HepG2 (cell line): ENCODE results near the gene IL4I1. TPM values are rescaled to one million over a fixed set of nuclear protein-coding genes. Genes with fewer than 3 reads are reported as not detected.

Experiments
- ARHGAP35 ChIP-seq: sonication (generic); formaldehyde crosslinking; IDR thresholded peaks from 2 replicates; pipeline ENCODE4 v1.9.0; 2022; ENCODE audit warnings: mild to moderate bottlenecking, inconsistent platforms, moderate library complexity, missing genetic modification reagents, borderline replicate concordance
- DNMT1 ChIP-seq: sonication (generic); formaldehyde crosslinking; IDR thresholded peaks from 2 replicates; pipeline ENCODE4 v1.5.1; 2020; ENCODE audit warnings: mild to moderate bottlenecking, missing genetic modification reagents
- GPN1 ChIP-seq: sonication (generic); formaldehyde crosslinking; IDR thresholded peaks from 2 replicates; pipeline ENCODE4 v1.5.1; 2020; ENCODE audit warnings: missing genetic modification reagents, borderline replicate concordance
- KDM5A ChIP-seq: fragments of 200-600 bp; sonication (generic); IDR thresholded peaks from 2 replicates; pipeline ENCODE4 v1.7.0; 2018; ENCODE audit warnings: antibody characterized with exemption, mild to moderate bottlenecking, low read length, borderline replicate concordance
- KLF6 ChIP-seq: IDR thresholded peaks from 2 replicates; pipeline ENCODE4 v1.8.0; 2016; ENCODE audit warnings: missing biosample characterization, missing genetic modification reagents
- MBD4 ChIP-seq: IDR thresholded peaks from 2 replicates; pipeline ENCODE4 v1.6.1; 2012; ENCODE audit warnings: low read length, inconsistent platforms, borderline replicate concordance
- NKX3-1 ChIP-seq: sonication (generic); formaldehyde crosslinking; IDR thresholded peaks from 2 replicates; pipeline ENCODE4 v1.5.0; 2020; ENCODE audit warnings: missing genetic modification reagents
- NR1H2 ChIP-seq: sonication (generic); formaldehyde crosslinking; IDR thresholded peaks from 2 replicates; pipeline ENCODE4 v1.8.1; 2022; ENCODE audit warnings: low read depth, missing genetic modification reagents, borderline replicate concordance
- RXRA ChIP-seq: sonication (generic); formaldehyde crosslinking; IDR thresholded peaks from 2 replicates; pipeline ENCODE4 v1.5.1; 2020; ENCODE audit warnings: missing genetic modification reagents
- SAP130 ChIP-seq: IDR thresholded peaks from 2 replicates; pipeline ENCODE4 v1.6.1; 2016; ENCODE audit warnings: low read depth
- SIX1 ChIP-seq: sonication (generic); formaldehyde crosslinking; IDR thresholded peaks from 2 replicates; pipeline ENCODE4 v1.4.0; 2020; ENCODE audit warnings: missing genetic modification reagents, borderline replicate concordance
- SP5 ChIP-seq: IDR thresholded peaks from 2 replicates; pipeline ENCODE4 v1.6.1; 2016; ENCODE audit warnings: low read depth, borderline replicate concordance
- ZFP37 ChIP-seq: sonication (generic); formaldehyde crosslinking; IDR thresholded peaks from 2 replicates; pipeline ENCODE4 v1.4.0; 2020; ENCODE audit warnings: missing genetic modification reagents, borderline replicate concordance
- ZNF136 ChIP-seq: sonication (generic); formaldehyde crosslinking; IDR thresholded peaks from 2 replicates; pipeline ENCODE4 v1.8.1; 2022; ENCODE audit warnings: low read depth, mild to moderate bottlenecking, moderate library complexity, missing genetic modification reagents
- ZNF274 ChIP-seq: sonication (generic); formaldehyde crosslinking; IDR thresholded peaks from 2 replicates; pipeline ENCODE4 v1.5.1; 2020; ENCODE audit warnings: mild to moderate bottlenecking, missing genetic modification reagents
- ZNF317 ChIP-seq: sonication (generic); formaldehyde crosslinking; IDR thresholded peaks from 2 replicates; pipeline ENCODE4 v1.5.0; 2020; ENCODE audit warnings: mild to moderate bottlenecking, missing genetic modification reagents
- ZNF558 ChIP-seq: sonication (generic); formaldehyde crosslinking; IDR thresholded peaks from 2 replicates; pipeline ENCODE4 v1.9.0; 2022; ENCODE audit warnings: mild to moderate bottlenecking, missing genetic modification reagents, borderline replicate concordance
- ZNF761 ChIP-seq: sonication (generic); formaldehyde crosslinking; conservative IDR thresholded peaks from 2 replicates; pipeline ENCODE4 v1.4.0; 2020; ENCODE audit warnings: mild to moderate bottlenecking, missing genetic modification reagents
- ZNF792 ChIP-seq: IDR thresholded peaks from 2 replicates; pipeline ENCODE4 v1.6.1; 2016
- ZSCAN12 ChIP-seq: sonication (generic); formaldehyde crosslinking; IDR thresholded peaks from 2 replicates; pipeline ENCODE4 v1.9.0; 2021; ENCODE audit warnings: mild to moderate bottlenecking, missing genetic modification reagents
- polyA plus RNA-seq, 8 experiments: library from polyadenylated mRNA; depleted of rRNA in 3 of 8; stranded (reverse) in 7 of 8; unstranded in 1 of 8; fragments of >200 nt; fragmentation: Illumina TruSeq in 4 of 8; extraction: Trizol in 4 of 8; gene quantifications; 2 replicates each; pipeline versions ENCODE4 v1.2.1 to v1.2.3, GENCODE V29; 2011 to 2016; ENCODE audit warnings: low read depth in 4 of 8, missing spikeins in 1 of 8, mixed read lengths in 1 of 8; ENCODE audit not compliant: insufficient read depth in 1 of 8
- total RNA-seq, 5 experiments: library from RNA; depleted of rRNA; stranded (reverse); fragments of >200 nt; fragmentation: Illumina TruSeq; extraction: Trizol; gene quantifications; 2 replicates each; pipeline ENCODE4 v1.2.3, GENCODE V29; 2016; ENCODE audit warnings: low read depth in 1 of 5
- TF ChIP-seq, protein P1 (sequence below): sonication (generic); formaldehyde crosslinking; IDR thresholded peaks from 2 replicates; pipeline ENCODE4 v1.8.1; 2023; ENCODE audit warnings: mild to moderate bottlenecking, moderate library complexity, missing genetic modification reagents
- TF ChIP-seq, protein P2 (sequence below): sonication (generic); formaldehyde crosslinking; IDR thresholded peaks from 2 replicates; pipeline ENCODE4; 2020; ENCODE audit warnings: missing genetic modification reagents, mild to moderate bottlenecking, borderline replicate concordance
- TF ChIP-seq, protein P3 (sequence below): sonication (generic); formaldehyde crosslinking; IDR thresholded peaks from 2 replicates; pipeline ENCODE4 v1.8.0; 2022; ENCODE audit warnings: missing genetic modification reagents, mild to moderate bottlenecking, inconsistent platforms, borderline replicate concordance
- TF ChIP-seq, protein P4 (sequence below): IDR thresholded peaks from 2 replicates; pipeline ENCODE4 v1.6.1; 2016; ENCODE audit warnings: missing compliant biosample characterization, missing genetic modification reagents, borderline replicate concordance

The IL4I1 gene
- total and polyA plus RNA-seq, 2 of the 13 experiments (the other 11 are each of a cell fraction or from before 2014, with no cell fraction given), result not detected

- TF ChIP-seq GPN1 (CRISPR knock-in tag) (no peak), ZNF792 (CRISPR knock-in tag) (peak; percentile 87; the same call in 1 of the 2 replicates), NKX3-1 (CRISPR knock-in tag) (peak; percentile 89), MBD4 (no peak), KLF6 (CRISPR knock-in tag) (0 out of 2 replicates have a peak, but pooled peaks have one; percentile 68), ZNF317 (CRISPR knock-in tag) (no peak), DNMT1 (CRISPR knock-in tag) (peak; percentile 27), SAP130 (CRISPR knock-in tag) (peak; percentile 68), ZNF274 (CRISPR knock-in tag) (peak; percentile 96), RXRA (CRISPR knock-in tag) (peak; percentile 61; the same call in 1 of the 2 replicates), KDM5A (no peak; the same call in 1 of the 2 replicates), ZFP37 (peak; percentile 65; the same call in 1 of the 2 replicates), ZNF761 (CRISPR knock-in tag) (peak; percentile 75; the same call in 1 of the 2 replicates), ZNF558 (CRISPR knock-in tag) (peak; percentile 97), ZNF136 (0 out of 2 replicates have a peak, but pooled peaks have one; percentile 40), ZSCAN12 (0 out of 2 replicates have a peak, but pooled peaks have one; percentile 64), ARHGAP35 (CRISPR knock-in tag) (peak; percentile 49), SP5 (CRISPR knock-in tag) (0 out of 2 replicates have a peak, but pooled peaks have one; percentile 13), NR1H2 (CRISPR knock-in tag) (no peak), SIX1 (CRISPR knock-in tag) (no peak; the same call in 1 of the 2 replicates)
- TF ChIP-seq, protein P1, sequence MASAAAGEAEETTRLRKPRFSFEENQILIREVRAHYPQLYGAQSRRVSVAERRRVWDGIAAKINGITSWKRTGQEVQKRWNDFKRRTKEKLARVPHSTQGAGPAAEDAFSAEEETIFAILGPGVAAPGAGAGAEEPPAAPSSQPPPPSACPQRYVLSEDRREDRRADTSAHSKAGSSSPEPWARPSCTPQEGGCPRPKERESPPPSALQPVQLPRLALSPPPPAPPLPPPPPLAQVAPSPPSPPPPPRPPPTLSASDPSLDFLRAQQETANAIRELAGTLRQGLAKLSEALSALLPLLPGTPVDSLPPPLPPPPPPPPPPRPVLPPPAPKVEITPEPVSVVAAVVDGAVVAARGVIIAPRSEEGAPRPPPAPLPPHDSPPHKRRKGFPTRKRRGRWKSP (CRISPR knock-in tag), result peak; percentile 92
- TF ChIP-seq, protein P2, sequence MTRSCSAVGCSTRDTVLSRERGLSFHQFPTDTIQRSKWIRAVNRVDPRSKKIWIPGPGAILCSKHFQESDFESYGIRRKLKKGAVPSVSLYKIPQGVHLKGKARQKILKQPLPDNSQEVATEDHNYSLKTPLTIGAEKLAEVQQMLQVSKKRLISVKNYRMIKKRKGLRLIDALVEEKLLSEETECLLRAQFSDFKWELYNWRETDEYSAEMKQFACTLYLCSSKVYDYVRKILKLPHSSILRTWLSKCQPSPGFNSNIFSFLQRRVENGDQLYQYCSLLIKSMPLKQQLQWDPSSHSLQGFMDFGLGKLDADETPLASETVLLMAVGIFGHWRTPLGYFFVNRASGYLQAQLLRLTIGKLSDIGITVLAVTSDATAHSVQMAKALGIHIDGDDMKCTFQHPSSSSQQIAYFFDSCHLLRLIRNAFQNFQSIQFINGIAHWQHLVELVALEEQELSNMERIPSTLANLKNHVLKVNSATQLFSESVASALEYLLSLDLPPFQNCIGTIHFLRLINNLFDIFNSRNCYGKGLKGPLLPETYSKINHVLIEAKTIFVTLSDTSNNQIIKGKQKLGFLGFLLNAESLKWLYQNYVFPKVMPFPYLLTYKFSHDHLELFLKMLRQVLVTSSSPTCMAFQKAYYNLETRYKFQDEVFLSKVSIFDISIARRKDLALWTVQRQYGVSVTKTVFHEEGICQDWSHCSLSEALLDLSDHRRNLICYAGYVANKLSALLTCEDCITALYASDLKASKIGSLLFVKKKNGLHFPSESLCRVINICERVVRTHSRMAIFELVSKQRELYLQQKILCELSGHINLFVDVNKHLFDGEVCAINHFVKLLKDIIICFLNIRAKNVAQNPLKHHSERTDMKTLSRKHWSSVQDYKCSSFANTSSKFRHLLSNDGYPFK (CRISPR knock-in tag), result peak; percentile 96
- TF ChIP-seq, protein P3, sequence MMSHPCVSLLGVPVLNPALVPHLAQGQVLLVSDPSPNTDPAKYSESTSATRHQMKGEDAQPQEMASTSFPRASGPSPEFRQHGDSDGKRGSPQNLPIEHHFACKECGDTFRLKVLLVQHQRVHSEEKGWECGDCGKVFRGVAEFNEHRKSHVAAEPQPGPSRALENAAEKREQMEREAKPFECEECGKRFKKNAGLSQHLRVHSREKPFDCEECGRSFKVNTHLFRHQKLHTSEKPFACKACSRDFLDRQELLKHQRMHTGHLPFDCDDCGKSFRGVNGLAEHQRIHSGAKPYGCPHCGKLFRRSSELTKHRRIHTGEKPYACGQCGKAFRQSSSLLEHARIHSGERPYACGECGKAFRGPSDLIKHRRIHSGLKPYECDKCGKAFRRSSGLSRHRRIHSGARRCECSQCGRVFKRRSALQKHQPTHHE (CRISPR knock-in tag), result peak; percentile 77; the same call in 1 of the 2 replicates
- TF ChIP-seq, protein P4, sequence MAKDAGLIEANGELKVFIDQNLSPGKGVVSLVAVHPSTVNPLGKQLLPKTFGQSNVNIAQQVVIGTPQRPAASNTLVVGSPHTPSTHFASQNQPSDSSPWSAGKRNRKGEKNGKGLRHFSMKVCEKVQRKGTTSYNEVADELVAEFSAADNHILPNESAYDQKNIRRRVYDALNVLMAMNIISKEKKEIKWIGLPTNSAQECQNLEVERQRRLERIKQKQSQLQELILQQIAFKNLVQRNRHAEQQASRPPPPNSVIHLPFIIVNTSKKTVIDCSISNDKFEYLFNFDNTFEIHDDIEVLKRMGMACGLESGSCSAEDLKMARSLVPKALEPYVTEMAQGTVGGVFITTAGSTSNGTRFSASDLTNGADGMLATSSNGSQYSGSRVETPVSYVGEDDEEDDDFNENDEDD, result peak; percentile 98
Observed at GRCh38 chr19:49929121-49929610, 32.5 kb upstream of the IL4I1 start, which contains the start of the genes ATF5 and NUP62 (continued).
